ENCODE measurements around the gene GPX4. TPM values are rescaled to one million over a fixed set of nuclear protein-coding genes. Genes with fewer than 3 reads are reported as not detected.

GPX4 gene
- total and polyA plus RNA-seq, 8 donors: 90.0 to 710 (median 348) TPM

DNA sequence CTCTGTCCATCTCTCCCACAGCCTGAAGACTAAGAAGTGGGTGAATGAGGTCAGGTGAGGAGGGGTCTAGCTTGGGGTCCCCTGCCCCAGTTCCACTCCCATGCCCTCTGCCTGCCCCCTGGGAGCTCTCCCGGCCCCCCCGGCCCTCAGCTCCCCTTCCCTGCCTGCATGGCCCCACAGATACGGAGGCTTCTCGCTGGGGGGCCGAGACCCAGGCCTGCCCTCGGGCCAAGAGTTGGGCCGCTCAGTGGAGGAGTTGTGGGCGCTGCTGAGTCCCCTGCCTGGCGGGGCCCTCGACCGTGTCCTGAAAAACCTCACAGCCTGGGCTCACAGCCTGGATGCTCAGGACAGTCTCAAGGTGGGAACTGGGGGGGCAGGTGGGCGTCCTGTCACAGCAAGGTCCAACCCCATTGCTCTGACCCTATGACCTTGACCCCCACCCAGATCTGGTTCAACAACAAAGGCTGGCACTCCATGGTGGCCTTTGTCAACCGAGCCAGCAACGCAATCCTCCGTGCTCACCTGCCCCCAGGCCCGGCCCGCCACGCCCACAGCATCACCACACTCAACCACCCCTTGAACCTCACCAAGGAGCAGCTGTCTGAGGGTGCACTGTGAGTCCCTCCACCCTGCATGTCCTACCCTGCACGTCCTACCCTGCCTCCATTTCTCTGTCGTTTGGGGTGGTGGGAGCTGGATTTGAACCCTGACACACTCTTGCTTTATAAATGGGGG is 47.7 kb upstream of the GPX4 start:
- DNase-seq: no peak
- H3K27me3 ChIP-seq: no peaks in the 10 kb centered on the region
- no peak overlapping the region for H3K4me3 ChIP-seq
- TF ChIP-seq POLR2AphosphoS5 (IDR thresholded peaks at IDR 0.05): no peak
- no peak for TF ChIP-seq EP300 (IDR thresholded peaks at IDR 0.05)
- no peak for TF ChIP-seq POLR2A (IDR thresholded peaks at IDR 0.05)
- TF ChIP-seq, protein P1, sequence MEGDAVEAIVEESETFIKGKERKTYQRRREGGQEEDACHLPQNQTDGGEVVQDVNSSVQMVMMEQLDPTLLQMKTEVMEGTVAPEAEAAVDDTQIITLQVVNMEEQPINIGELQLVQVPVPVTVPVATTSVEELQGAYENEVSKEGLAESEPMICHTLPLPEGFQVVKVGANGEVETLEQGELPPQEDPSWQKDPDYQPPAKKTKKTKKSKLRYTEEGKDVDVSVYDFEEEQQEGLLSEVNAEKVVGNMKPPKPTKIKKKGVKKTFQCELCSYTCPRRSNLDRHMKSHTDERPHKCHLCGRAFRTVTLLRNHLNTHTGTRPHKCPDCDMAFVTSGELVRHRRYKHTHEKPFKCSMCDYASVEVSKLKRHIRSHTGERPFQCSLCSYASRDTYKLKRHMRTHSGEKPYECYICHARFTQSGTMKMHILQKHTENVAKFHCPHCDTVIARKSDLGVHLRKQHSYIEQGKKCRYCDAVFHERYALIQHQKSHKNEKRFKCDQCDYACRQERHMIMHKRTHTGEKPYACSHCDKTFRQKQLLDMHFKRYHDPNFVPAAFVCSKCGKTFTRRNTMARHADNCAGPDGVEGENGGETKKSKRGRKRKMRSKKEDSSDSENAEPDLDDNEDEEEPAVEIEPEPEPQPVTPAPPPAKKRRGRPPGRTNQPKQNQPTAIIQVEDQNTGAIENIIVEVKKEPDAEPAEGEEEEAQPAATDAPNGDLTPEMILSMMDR (IDR thresholded peaks at IDR 0.05): no peak
- intact Hi-C loops (cut with DNase I; ENCODE audit: low total_unique reads): no loop called here
- H3K36me3 ChIP-seq: peaks cover 0 to 34% (median 12%) of the 10 kb centered on the region in 4 donors
- no peaks in the 10 kb centered on the region for H3K4me1 ChIP-seq
- 92 to 97% (median 94%) methylated on average over 11 to 20 of the region's 20 CpGs for WGBS, 5 donors
- no peak overlapping the region for H3K27ac ChIP-seq
- H3K9me3 ChIP-seq: peaks cover 4 to 37% (median 29%) of the 10 kb centered on the region in 4 donors

DNA sequence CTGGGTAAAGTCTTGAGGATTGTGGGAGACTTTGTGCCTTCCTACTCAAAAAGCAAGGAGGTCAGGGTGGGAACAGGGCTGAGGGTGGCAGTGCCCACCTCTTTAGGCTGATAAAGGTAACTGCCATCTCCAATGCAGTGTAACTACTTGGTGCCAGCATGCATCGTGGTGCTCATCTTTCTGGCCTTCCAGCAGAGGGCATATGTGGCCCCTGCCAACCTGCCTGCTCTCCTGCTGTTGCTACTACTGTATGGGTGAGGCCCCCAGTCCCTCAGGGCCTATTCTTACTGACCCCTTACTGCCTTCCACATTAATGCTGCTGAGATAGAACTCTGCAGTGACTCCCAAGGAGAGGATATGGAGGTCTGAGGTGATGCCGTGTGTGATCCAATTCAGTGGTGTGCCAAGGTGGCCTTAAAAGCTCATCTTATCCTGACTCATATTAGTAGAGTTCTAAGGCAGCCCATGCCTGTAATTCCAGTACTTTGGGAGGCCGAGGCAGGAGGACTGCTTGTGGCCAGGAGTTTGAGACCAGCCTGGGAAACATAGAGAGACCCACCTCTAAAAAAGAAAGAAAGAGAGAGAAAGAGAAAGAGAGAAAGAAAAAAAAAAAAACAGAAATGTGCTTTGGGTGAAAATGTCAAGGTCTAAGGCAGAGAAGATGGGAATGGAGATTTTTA is 46.5 kb upstream of the GPX4 start:
- intact Hi-C loops (cut with DNase I; ENCODE audit: low total_unique reads): no loop called here
- TF ChIP-seq, protein P1 (IDR thresholded peaks at IDR 0.05): peak in 1 of 7 experiments; percentile 21
- TF ChIP-seq EP300 (IDR thresholded peaks at IDR 0.05): no peak
- no peak for TF ChIP-seq POLR2AphosphoS5 (IDR thresholded peaks at IDR 0.05)
- TF ChIP-seq POLR2A (IDR thresholded peaks at IDR 0.05): no peak
- H3K9me3 ChIP-seq: peaks cover 4 to 37% (median 29%) of the 10 kb centered on the region in 4 donors
- H3K4me1 ChIP-seq: no peaks in the 10 kb centered on the region
- 19 to 55% (median 48%) methylated on average over 3 of the region's 3 CpGs for WGBS, 5 donors
- H3K27ac ChIP-seq: no peak overlapping the region
- peaks cover 0 to 34% (median 12%) of the 10 kb centered on the region in 4 donors for H3K36me3 ChIP-seq
- H3K27me3 ChIP-seq: no peaks in the 10 kb centered on the region
- DNase-seq: no peak
- H3K4me3 ChIP-seq: no peak overlapping the region

DNA sequence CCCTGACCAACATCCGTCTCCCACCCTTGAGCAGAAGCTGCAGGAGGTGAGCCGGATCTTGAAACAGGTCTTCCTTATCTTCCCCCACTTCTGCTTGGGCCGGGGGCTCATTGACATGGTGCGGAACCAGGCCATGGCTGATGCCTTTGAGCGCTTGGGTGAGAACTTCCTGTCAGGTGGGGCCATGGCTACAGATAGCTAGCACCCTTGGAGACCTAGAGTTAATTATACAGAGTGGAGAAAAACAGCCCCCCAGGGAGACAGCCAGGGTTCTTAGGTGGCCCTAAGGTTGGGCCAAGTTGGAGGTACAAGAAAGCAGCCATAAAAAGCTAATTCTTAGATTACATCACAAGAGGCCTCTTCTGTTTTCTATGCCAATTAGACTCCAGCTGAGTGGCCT is 45.7 kb upstream of the GPX4 start:
- TF ChIP-seq POLR2AphosphoS5 (IDR thresholded peaks at IDR 0.05) (no peak), POLR2A (IDR thresholded peaks at IDR 0.05) (no peak), EP300 (IDR thresholded peaks at IDR 0.05) (no peak)
- TF ChIP-seq, protein P1 (IDR thresholded peaks at IDR 0.05): no peak
- Histone ChIP-seq H3K4me3 (no peak overlapping the region), H3K36me3 (peaks cover 0 to 34% (median 12%) of the 10 kb centered on the region in 4 donors), H3K4me1 (no peaks in the 10 kb centered on the region), H3K9me3 (peaks cover 4 to 37% (median 29%) of the 10 kb centered on the region in 4 donors), H3K27ac (no peak overlapping the region), H3K27me3 (no peaks in the 10 kb centered on the region)
- no peak for DNase-seq
- intact Hi-C loops (cut with DNase I; ENCODE audit: low total_unique reads): no loop called here
- 91 to 98% (median 91%) methylated on average over 5 of the region's 5 CpGs for WGBS, 5 donors

DNA sequence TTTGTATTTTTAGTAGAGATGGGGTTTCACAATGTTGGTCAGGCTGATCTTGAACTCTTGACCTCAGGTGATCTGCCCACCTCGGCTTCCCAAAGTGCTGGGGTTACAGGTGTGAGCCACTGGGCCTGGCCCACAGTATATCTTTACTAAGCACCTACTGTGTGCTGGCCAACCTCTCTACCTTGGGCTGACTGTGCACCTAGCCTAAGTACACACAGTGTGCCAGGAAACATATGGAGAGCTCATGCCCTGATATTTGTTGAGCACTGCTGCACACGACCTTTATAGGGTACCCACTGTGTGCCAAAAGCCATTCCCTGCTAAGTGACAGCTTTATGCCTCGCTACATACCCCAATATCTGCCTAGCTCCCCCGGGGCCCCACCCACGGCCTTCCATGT is 43.1 kb upstream of the GPX4 start:
- H3K9me3 ChIP-seq: peaks cover 4 to 36% (median 29%) of the 10 kb centered on the region in 4 donors
- peaks cover 0 to 23% (median 11%) of the 10 kb centered on the region in 4 donors for H3K36me3 ChIP-seq
- H3K27me3 ChIP-seq: peaks cover 0 to 9% (median 2%) of the 10 kb centered on the region in 3 donors
- 81 to 89% (median 84%) methylated on average over 3 to 5 of the region's 5 CpGs for WGBS, 5 donors
- DNase-seq: no peak
- TF ChIP-seq POLR2AphosphoS5 (IDR thresholded peaks at IDR 0.05) (no peak), POLR2A (IDR thresholded peaks at IDR 0.05) (no peak), EP300 (IDR thresholded peaks at IDR 0.05) (no peak)
- TF ChIP-seq, protein P1 (IDR thresholded peaks at IDR 0.05): no peak
- H3K4me1 ChIP-seq: peaks cover 13 to 20% (median 15%) of the 10 kb centered on the region in 4 donors
- H3K27ac ChIP-seq: no peak overlapping the region
- intact Hi-C loops (cut with DNase I; ENCODE audit: low total_unique reads): no loop called here
- no peak overlapping the region for H3K4me3 ChIP-seq

Measured in stomach (tissue), 9 donors.